H4 (cell line): ENCODE results near the gene FOCAD. TPM values are rescaled to one million over a fixed set of nuclear protein-coding genes. Genes with fewer than 3 reads are reported as not detected.
"Not testable (repeated sequence)": the region's sequence is repeated elsewhere in the genome, so short reads cannot be mapped to it uniquely, and the experiment has no call there.

Experiments used
- DNase-seq: peaks from one replicate; pipeline ENCODE4 v3.0.0-alpha.2; 2015; ENCODE audit warnings: low spot score
- total RNA-seq: library from RNA; depleted of rRNA; stranded (reverse); fragments of >200 nt; shearing (Covaris generic); gene quantifications from 2 replicates; pipeline ENCODE4 v1.2.3, GENCODE V29; 2014

The FOCAD gene
- total RNA-seq, 1 experiment from 2014 or later: 14.7 TPM

- DNase-seq: no peak
Measured at GRCh38 chr9:20671635-20672034, 12.4 kb upstream of the FOCAD start.

GRCh38 chr9:20673537-20673936, 10.5 kb upstream of the FOCAD start:
- DNase-seq: not testable (repeated sequence)

- DNase-seq: no peak
Measured at GRCh38 chr9:20681467-20681866, 2.6 kb upstream of the FOCAD start.

- peak; percentile 15 for DNase-seq
Measured at GRCh38 chr9:20683351-20684034, 566 bp upstream of the FOCAD start.

- DNase-seq: no peak
Measured at GRCh38 chr9:20684875-20685696, 1.0 kb downstream of the FOCAD start.

- DNase-seq: no peak
Measured at GRCh38 chr9:20685769-20686168, 1.7 kb downstream of the FOCAD start.

- no peak for DNase-seq
Measured at GRCh38 chr9:20689833-20690232, 5.8 kb downstream of the FOCAD start.

GRCh38 chr9:20692554-20692953, 8.5 kb downstream of the FOCAD start:
- DNase-seq: no peak

- DNase-seq: no peak
Measured at GRCh38 chr9:20693068-20693467, 9.0 kb downstream of the FOCAD start.

- no peak for DNase-seq
Measured at GRCh38 chr9:20694248-20694647, 10.2 kb downstream of the FOCAD start.

GRCh38 chr9:20697021-20697719, 13.1 kb downstream of the FOCAD start:
- DNase-seq: no peak

- no peak for DNase-seq
Measured at GRCh38 chr9:20698782-20699181, 14.7 kb downstream of the FOCAD start.

- no peak for DNase-seq
Measured at GRCh38 chr9:20701060-20701459, 17.0 kb downstream of the FOCAD start.

GRCh38 chr9:20702570-20702969, 18.5 kb downstream of the FOCAD start:
- DNase-seq: no peak

- DNase-seq: no peak
Measured at GRCh38 chr9:20703146-20703545, 19.1 kb downstream of the FOCAD start.

- DNase-seq: no peak
Measured at GRCh38 chr9:20707708-20708107, 23.6 kb downstream of the FOCAD start.

GRCh38 chr9:20713172-20713571, 29.1 kb downstream of the FOCAD start:
- DNase-seq: no peak

GRCh38 chr9:20714442-20715415, 30.7 kb downstream of the FOCAD start:
- no peak for DNase-seq

- DNase-seq: no peak
Measured at GRCh38 chr9:20722221-20722620, 38.2 kb downstream of the FOCAD start.

GRCh38 chr9:20725675-20726074, 41.6 kb downstream of the FOCAD start:
- no peak for DNase-seq

GRCh38 chr9:20726144-20726543, 42.1 kb downstream of the FOCAD start:
- no peak for DNase-seq
